ENCODE measurements around the gene C1orf159.

The C1orf159 gene

GRCh38 chr1:1132042-1132950 lies 16.4 kb upstream of the C1orf159 start:
- no peak for DNase-seq (ENCODE audit: low read depth)

- DNase-seq (ENCODE audit: low read depth): no peak
These were observed 14.6 kb upstream of the C1orf159 start for GRCh38 chr1:1130206-1131120.

- no peak for DNase-seq (ENCODE audit: low read depth)
These were observed 13.5 kb upstream of the C1orf159 start for GRCh38 chr1:1129381-1129821.

- no peak for DNase-seq (ENCODE audit: low read depth)
These were observed 12.7 kb upstream of the C1orf159 start for GRCh38 chr1:1128454-1129139.

- no peak for DNase-seq (ENCODE audit: low read depth)
These were observed 11.9 kb upstream of the C1orf159 start for GRCh38 chr1:1127551-1128451.

GRCh38 chr1:1125945-1126344 lies 10.1 kb upstream of the C1orf159 start:
- DNase-seq (ENCODE audit: low read depth): no peak

- DNase-seq (ENCODE audit: low read depth): no peak
These were observed 9.1 kb upstream of the C1orf159 start for GRCh38 chr1:1124786-1125642.

GRCh38 chr1:1124508-1124785 lies 8.6 kb upstream of the C1orf159 start:
- DNase-seq (ENCODE audit: low read depth): no peak

GRCh38 chr1:1123581-1124507 lies 8.0 kb upstream of the C1orf159 start:
- no peak for DNase-seq (ENCODE audit: low read depth)

GRCh38 chr1:1122981-1123480 lies 7.1 kb upstream of the C1orf159 start:
- DNase-seq (ENCODE audit: low read depth): no peak

- DNase-seq (ENCODE audit: low read depth): no peak
These were observed 6.4 kb upstream of the C1orf159 start for GRCh38 chr1:1122078-1122811.

- no peak for DNase-seq (ENCODE audit: low read depth)
These were observed 5.8 kb upstream of the C1orf159 start for GRCh38 chr1:1121611-1122077.

- no peak for DNase-seq (ENCODE audit: low read depth)
These were observed 5.1 kb upstream of the C1orf159 start for GRCh38 chr1:1120866-1121591.

GRCh38 chr1:1120096-1120495 lies 4.2 kb upstream of the C1orf159 start:
- no peak for DNase-seq (ENCODE audit: low read depth)

- no peak for DNase-seq (ENCODE audit: low read depth)
These were observed 3.5 kb upstream of the C1orf159 start for GRCh38 chr1:1119272-1119890.

- no peak for DNase-seq (ENCODE audit: low read depth)
These were observed 3.0 kb upstream of the C1orf159 start for GRCh38 chr1:1118876-1119220.

All from GM04503 (cell line).